Sigmoid colon (tissue), 7 donors: ENCODE data around the gene GBX2. TPM values are rescaled to one million over a fixed set of nuclear protein-coding genes. Genes with fewer than 3 reads are reported as not detected.

Source experiments
- DNase-seq: peaks from one replicate; pipeline ENCODE4 v3.0.0-alpha.2; 2019
- H3K27ac ChIP-seq, 4 donors: fragments of 200-600 bp; sonication (generic); one replicate each; pipeline ENCODE4 v1.5.1; 2016 to 2019; ENCODE audit warnings: mild to moderate bottlenecking in 1 of 4
- H3K27me3 ChIP-seq, 3 donors: fragments of 200-600 bp; sonication (generic); one replicate each; pipeline ENCODE4 v1.5.1; 2019; ENCODE audit warnings: mild to moderate bottlenecking in 1 of 3
- H3K36me3 ChIP-seq, 4 donors: fragments of 200-600 bp; sonication (generic); one replicate each; pipeline ENCODE4 v1.5.1; 2016 to 2019
- H3K4me1 ChIP-seq, 4 donors: fragments of 200-600 bp; sonication (generic); one replicate each; pipeline ENCODE4 v1.5.1; 2017 to 2019
- H3K4me3 ChIP-seq, 4 donors: fragments of 200-600 bp; sonication (generic); one replicate each; pipeline ENCODE4 v1.5.1; 2017 to 2019; ENCODE audit warnings: mild to moderate bottlenecking in 2 of 4, moderate library complexity in 1 of 4
- H3K9me3 ChIP-seq, 4 donors: fragments of 200-600 bp in 3 of 4; sonication (generic) in 3 of 4; one replicate each; pipeline versions ENCODE4 v1.5.1 to v1.6.1; 2013 to 2019
- EP300 ChIP-seq, 4 donors: sonication (generic); formaldehyde crosslinking; IDR thresholded peaks; one replicate each; pipeline ENCODE4 v1.6.1; 2017; ENCODE audit warnings: antibody characterized with exemption in 4 of 4
- POLR2A ChIP-seq, 2 donors: fragments of 450-650 bp; IDR thresholded peaks; one replicate each; pipeline ENCODE4 v1.6.1; 2016; ENCODE audit warnings: antibody characterized with exemption in 2 of 2, mild to moderate bottlenecking in 2 of 2, moderate library complexity in 2 of 2
- POLR2AphosphoS5 ChIP-seq, 4 donors: sonication (generic); formaldehyde crosslinking; IDR thresholded peaks; one replicate each; pipeline ENCODE4 v1.6.1; 2017; ENCODE audit warnings: antibody characterized with exemption in 4 of 4
- WGBS, 2 donors: extraction: QIAGEN DNeasy Blood & Tissue Kit; methylation state at CpG; one replicate each; pipeline ENCODE4 v1.1.7; 2013; 5-methylcytosine and 5-hydroxymethylcytosine counted together
- intact Hi-C: fragments of 100-400 bp; cut with DNase I; formaldehyde crosslinking; loops from one replicate; pipeline ENCODE4 v1.15.1; 2023
- polyA plus RNA-seq, 3 donors: library from polyadenylated mRNA; stranded (reverse); fragments of 200-250 nt; gene quantifications; one replicate each; pipeline ENCODE4 v1.2.3, GENCODE V29; 2013
- total RNA-seq, 4 donors: library from RNA; depleted of rRNA; stranded (reverse); fragments of >200 nt; gene quantifications; one replicate each; pipeline ENCODE4 v1.1.0, GENCODE V29; 2016
- TF ChIP-seq, protein P1 (sequence below), 4 experiments: fragments of 450-650 bp in 3 of 4; fragments of 200-600 bp in 1 of 4; IDR thresholded peaks; one replicate each; pipeline ENCODE4 v1.5.1; 2016 to 2019; ENCODE audit warnings: antibody characterized with exemption in 4 of 4, mild to moderate bottlenecking in 3 of 4, moderate library complexity in 2 of 4
- donor health status: healthy with polysubstance abuse.
- donor health status: Bipolar disorder and iron deficiency.
- donor health status: healthy.

Gene GBX2
- total and polyA plus RNA-seq, 7 donors, result not detected

DNA sequence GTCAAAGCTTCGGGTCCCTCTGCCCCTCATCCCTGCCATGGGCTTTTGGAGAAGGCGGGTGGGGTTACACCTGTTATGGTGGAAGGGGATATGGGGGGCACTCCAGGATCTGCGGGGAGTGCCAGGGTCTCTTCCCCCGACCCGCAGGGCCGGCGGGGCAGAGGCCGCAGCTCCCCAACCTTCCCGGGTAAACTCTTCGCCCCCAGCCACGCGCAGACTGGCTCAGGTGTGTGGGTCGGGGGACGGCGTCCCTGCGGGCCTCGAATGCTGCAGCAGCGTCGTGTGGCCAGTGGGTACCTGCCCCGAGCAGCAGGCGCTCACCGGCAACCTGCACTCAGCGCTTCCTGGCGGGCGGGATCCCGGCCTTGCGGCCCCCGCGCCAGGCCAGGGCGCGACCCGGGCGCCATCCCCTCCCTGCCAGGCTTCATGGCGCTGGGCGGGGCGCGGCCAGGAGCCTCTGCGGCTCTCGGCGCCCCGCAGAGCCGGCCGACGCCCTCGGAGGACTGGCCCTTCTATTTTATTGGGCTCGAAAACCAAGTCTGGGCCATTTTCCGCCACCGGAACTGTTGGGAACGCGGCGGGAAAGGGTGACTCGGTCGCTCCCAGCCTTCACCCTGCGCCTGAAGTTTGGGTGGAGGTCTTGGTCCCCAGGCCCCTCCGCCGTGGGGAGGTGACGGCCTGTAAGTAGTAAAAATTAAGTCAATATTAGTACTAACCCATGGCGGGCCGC is 4.5 kb downstream of the GBX2 start:
- intact Hi-C loops, result no loop called here
- peak overlapping the region in 3 of 4 donors; percentile 28 to 34 (median 29) for H3K4me3 ChIP-seq
- TF ChIP-seq EP300 (IDR thresholded peaks at IDR 0.05), result no peak

DNA sequence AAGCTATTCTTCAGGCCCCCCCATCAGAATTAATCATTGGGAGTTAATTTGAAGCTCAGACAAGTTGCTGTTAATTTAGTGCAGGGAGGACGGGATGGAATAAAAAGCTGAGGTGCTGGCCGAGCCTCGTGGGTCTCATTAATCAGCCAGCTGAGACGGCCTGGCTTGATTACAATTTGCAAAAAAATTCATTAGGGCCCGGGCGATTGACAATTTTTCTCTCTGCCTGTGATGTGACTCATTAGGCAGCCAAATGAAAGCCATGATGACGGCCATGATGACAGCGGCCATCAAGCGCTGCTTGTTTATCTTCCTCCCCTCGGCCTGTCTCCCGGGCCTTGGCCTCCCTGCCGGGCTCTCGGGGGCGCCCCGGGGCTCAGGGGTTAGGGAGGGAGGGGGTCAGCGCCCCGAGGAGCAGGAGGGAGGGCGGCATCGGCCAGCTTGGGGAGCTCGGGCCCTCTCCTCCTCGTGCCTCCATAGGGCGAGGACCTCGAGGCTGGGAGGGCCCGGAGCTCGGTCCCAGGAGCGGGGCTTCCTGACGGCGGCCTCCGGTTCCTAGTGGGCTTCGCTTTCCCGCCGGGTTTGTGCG is 5.2 kb downstream of the GBX2 start:
- intact Hi-C loops, result no loop called here
- Histone ChIP-seq H3K9me3 (no peaks in the 10 kb centered on the region), H3K27me3 (peaks cover 65 to 100% (median 88%) of the 10 kb centered on the region in 3 donors), H3K27ac (no peak overlapping the region), H3K4me3 (no peak overlapping the region), H3K36me3 (no peaks in the 10 kb centered on the region), H3K4me1 (peaks cover 0 to 52% (median 43%) of the 10 kb centered on the region in 4 donors)
- 14 to 16% methylated on average over 33 of the region's 33 CpGs for WGBS, 2 donors
- TF ChIP-seq POLR2A (IDR thresholded peaks at IDR 0.05) (no peak), POLR2AphosphoS5 (IDR thresholded peaks at IDR 0.05) (no peak)
- DNase-seq, result no peak

More for the DNA sequence above, 4.5 kb downstream of the GBX2 start:
- H3K9me3 ChIP-seq, result no peaks in the 10 kb centered on the region
- no peak overlapping the region for H3K27ac ChIP-seq
- DNase-seq, result peak; percentile 47
- peaks cover 0 to 59% (median 49%) of the 10 kb centered on the region in 4 donors for H3K4me1 ChIP-seq
- 4 to 6% methylated on average over 59 of the region's 59 CpGs for WGBS, 2 donors
- H3K27me3 ChIP-seq, result peaks cover 72 to 100% (median 95%) of the 10 kb centered on the region in 3 donors
- H3K36me3 ChIP-seq, result no peaks in the 10 kb centered on the region

DNA sequence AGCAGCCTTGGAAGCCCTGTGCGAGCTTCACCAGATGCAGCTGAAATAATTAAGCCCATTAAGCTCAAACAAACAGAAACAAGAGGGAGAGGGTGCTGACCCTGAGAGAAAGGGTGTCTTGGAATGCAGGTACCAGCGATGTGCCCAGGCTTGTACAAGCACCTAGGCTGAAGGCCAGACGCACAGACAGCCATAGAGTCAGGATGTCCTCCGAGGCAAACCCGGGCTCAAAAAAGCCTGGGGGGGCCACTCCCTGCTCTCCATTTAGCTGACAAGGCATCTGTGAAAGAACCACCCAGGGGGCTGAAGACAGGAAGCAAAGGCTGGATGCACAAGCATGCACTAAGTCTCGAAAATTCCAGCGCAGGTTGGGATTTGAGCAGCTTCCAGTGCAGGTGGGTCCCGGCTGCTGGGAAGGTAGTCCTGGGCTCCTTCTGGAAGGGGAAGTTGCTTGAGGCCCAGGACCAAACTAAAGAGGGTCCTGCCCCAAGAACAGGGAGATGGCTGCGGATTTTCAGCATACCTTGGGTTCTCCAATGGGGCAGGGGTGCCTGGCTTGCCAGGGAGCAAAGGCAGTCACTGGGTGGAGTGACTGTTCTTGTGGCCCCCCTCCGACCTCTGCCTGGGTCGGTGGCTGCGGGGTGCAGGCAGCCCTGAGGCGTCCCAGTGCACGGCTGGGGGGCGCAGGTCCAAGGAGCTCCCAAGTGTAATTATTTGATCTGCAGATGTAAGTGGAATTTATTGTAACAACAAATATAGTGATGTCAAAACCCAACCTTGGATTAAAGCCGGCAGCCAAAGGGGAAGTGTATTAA is 5.9 kb downstream of the GBX2 start:
- 45 to 47% methylated on average over 16 of the region's 16 CpGs for WGBS, 2 donors
- intact Hi-C loops, result no loop called here

DNA sequence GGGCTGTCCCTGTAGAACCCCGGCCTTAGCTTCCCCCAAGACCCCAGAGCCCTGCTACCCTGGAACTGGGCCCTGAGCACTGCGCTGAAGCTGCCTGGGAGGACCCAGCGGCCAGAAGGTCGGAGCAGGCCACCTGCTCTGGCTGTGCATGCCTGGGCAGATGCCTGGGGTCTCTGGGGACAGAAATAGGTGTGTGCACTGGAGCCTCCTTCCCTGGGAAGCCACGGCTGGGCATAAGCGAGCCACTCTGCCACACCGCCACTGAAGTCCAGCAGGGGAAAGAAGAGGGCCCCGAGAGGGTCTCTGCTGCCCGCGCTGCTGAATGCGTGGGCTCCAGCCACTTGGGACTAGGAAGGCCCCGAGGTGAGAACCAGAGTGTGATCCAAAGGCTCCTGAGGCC is 6.7 kb downstream of the GBX2 start:
- H3K36me3 ChIP-seq, result no peaks in the 10 kb centered on the region
- peaks cover 51 to 92% (median 74%) of the 10 kb centered on the region in 3 donors for H3K27me3 ChIP-seq
- intact Hi-C loops, result no loop called here
- H3K27ac ChIP-seq, result no peak overlapping the region
- no peaks in the 10 kb centered on the region for H3K9me3 ChIP-seq
- TF ChIP-seq POLR2A (IDR thresholded peaks at IDR 0.05) (no peak), EP300 (IDR thresholded peaks at IDR 0.05) (no peak), POLR2AphosphoS5 (IDR thresholded peaks at IDR 0.05) (no peak)
- TF ChIP-seq, protein P1, sequence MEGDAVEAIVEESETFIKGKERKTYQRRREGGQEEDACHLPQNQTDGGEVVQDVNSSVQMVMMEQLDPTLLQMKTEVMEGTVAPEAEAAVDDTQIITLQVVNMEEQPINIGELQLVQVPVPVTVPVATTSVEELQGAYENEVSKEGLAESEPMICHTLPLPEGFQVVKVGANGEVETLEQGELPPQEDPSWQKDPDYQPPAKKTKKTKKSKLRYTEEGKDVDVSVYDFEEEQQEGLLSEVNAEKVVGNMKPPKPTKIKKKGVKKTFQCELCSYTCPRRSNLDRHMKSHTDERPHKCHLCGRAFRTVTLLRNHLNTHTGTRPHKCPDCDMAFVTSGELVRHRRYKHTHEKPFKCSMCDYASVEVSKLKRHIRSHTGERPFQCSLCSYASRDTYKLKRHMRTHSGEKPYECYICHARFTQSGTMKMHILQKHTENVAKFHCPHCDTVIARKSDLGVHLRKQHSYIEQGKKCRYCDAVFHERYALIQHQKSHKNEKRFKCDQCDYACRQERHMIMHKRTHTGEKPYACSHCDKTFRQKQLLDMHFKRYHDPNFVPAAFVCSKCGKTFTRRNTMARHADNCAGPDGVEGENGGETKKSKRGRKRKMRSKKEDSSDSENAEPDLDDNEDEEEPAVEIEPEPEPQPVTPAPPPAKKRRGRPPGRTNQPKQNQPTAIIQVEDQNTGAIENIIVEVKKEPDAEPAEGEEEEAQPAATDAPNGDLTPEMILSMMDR (IDR thresholded peaks at IDR 0.05), result no peak
- H3K4me3 ChIP-seq, result no peak overlapping the region
- H3K4me1 ChIP-seq, result peaks cover 0 to 38% (median 28%) of the 10 kb centered on the region in 4 donors
- no peak for DNase-seq
- 74 to 84% methylated on average over 12 of the region's 12 CpGs for WGBS, 2 donors

More for the DNA sequence above, 5.9 kb downstream of the GBX2 start:
- no peaks in the 10 kb centered on the region for H3K36me3 ChIP-seq
- no peak for TF ChIP-seq EP300 (IDR thresholded peaks at IDR 0.05)
- TF ChIP-seq POLR2AphosphoS5 (IDR thresholded peaks at IDR 0.05), result no peak
- TF ChIP-seq, protein P1 (IDR thresholded peaks at IDR 0.05), result no peak
- TF ChIP-seq POLR2A (IDR thresholded peaks at IDR 0.05), result no peak
- peaks cover 0 to 45% (median 35%) of the 10 kb centered on the region in 4 donors for H3K4me1 ChIP-seq
- peaks cover 58 to 99% (median 81%) of the 10 kb centered on the region in 3 donors for H3K27me3 ChIP-seq
- H3K4me3 ChIP-seq, result no peak overlapping the region
- no peak overlapping the region for H3K27ac ChIP-seq
- no peaks in the 10 kb centered on the region for H3K9me3 ChIP-seq
- peak; percentile 28 for DNase-seq

DNA sequence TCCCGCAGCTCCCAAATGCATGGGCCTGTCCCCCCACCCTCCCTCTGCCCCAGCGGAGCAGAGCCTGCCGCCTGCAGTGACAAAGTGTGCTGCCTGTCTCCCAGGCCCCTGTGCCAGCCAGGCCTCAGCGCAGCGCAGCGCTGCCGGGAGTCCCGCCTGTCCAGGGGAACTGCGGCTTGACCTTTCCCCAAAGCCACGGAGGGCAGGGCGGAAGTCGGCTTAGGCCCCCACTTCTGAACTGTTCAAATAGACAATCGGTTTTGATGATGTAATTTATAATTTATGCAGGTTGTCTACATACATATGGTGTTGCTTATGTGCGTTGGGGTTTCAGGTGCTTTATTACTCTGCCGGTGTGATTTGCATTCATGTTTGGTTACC is 7.1 kb downstream of the GBX2 start:
- peaks cover 0 to 33% (median 24%) of the 10 kb centered on the region in 4 donors for H3K4me1 ChIP-seq
- no peak overlapping the region for H3K27ac ChIP-seq
- TF ChIP-seq POLR2A (IDR thresholded peaks at IDR 0.05) (no peak), EP300 (IDR thresholded peaks at IDR 0.05) (no peak), POLR2AphosphoS5 (IDR thresholded peaks at IDR 0.05) (no peak)
- TF ChIP-seq, protein P1 (IDR thresholded peaks at IDR 0.05), result no peak
- 36 to 54% methylated on average over 15 of the region's 15 CpGs for WGBS, 2 donors
- H3K36me3 ChIP-seq, result no peaks in the 10 kb centered on the region
- H3K9me3 ChIP-seq, result no peaks in the 10 kb centered on the region
- no peak overlapping the region for H3K4me3 ChIP-seq
- H3K27me3 ChIP-seq, result peaks cover 46 to 87% (median 69%) of the 10 kb centered on the region in 3 donors
- DNase-seq, result peak; percentile 11
- intact Hi-C loops, result no loop called here
